Occipital lobe (tissue), 2 donors: ENCODE data around the gene SRP54. TPM values are rescaled to one million over a fixed set of nuclear protein-coding genes. Genes with fewer than 3 reads are reported as not detected.
"Not testable (repeated sequence)": the region's sequence is repeated elsewhere in the genome, so short reads cannot be mapped to it uniquely, and the experiment has no call there.

Experiments
- DNase-seq: peaks from one replicate; lab custom pipeline; 2025; lab: John Stamatoyannopoulos, UW
- total RNA-seq: library from RNA; depleted of rRNA; stranded (reverse); fragments of >200 nt; gene quantifications from one replicate; pipeline ENCODE4 v1.2.3, GENCODE V29; 2014

SRP54 gene
- total RNA-seq, 1 donor from 2014 or later = 60.8 TPM

GRCh38 chr14:35046048-35046750, 63.4 kb downstream of the SRP54 start, which contains the start of gene FAM177A1:
Gene FAM177A1 (plus strand): TSS chr14:35046272. CDS start chr14:35046464, 192 bp downstream.
- DNase-seq = peak; percentile 97

GRCh38 chr14:35046751-35047536, 64.2 kb downstream of the SRP54 start:
- peak; percentile 51 for DNase-seq

- DNase-seq = no peak
Observed at GRCh38 chr14:35047976-35048513, 65.3 kb downstream of the SRP54 start.

- DNase-seq = no peak
Observed at GRCh38 chr14:35050652-35051051, 67.9 kb downstream of the SRP54 start.

GRCh38 chr14:35051796-35052195, 69.0 kb downstream of the SRP54 start:
- DNase-seq = no peak

GRCh38 chr14:35052637-35053036, 69.8 kb downstream of the SRP54 start:
- DNase-seq = no peak

- not testable (repeated sequence) for DNase-seq
Observed at GRCh38 chr14:35061113-35061791, 78.5 kb downstream of the SRP54 start.

GRCh38 chr14:35065731-35066130, 82.9 kb downstream of the SRP54 start:
- DNase-seq = not testable (repeated sequence)

GRCh38 chr14:35068238-35069012, 85.6 kb downstream of the SRP54 start:
- DNase-seq = no peak

- no peak for DNase-seq
Observed at GRCh38 chr14:35072226-35072625, 89.4 kb downstream of the SRP54 start.

GRCh38 chr14:35073486-35073885, 90.7 kb downstream of the SRP54 start:
- no peak for DNase-seq

GRCh38 chr14:35078082-35078481, 95.3 kb downstream of the SRP54 start:
- no peak for DNase-seq

Other genes starting within 250 kb of the SRP54 start
- gene BAZ1A, start 107.6 kb upstream of the SRP54 start, total RNA-seq = 27.3 TPM
- 54.0 TPM for gene FAM177A1, start 63.3 kb downstream of the SRP54 start, total RNA-seq
- gene PPP2R3C, start 139.0 kb downstream of the SRP54 start, total RNA-seq = 64.7 TPM
- gene PRORP, start 139.6 kb downstream of the SRP54 start, total RNA-seq = 21.7 TPM